ENCODE measurements around the gene FLG.

- TF ChIP-seq CTCF (IDR thresholded peaks at IDR 0.05; ENCODE audit: insufficient read depth, low read length) (no peak), POLR2AphosphoS5 (IDR thresholded peaks at IDR 0.05; ENCODE audit: low read depth) (no peak), REST (IDR thresholded peaks at IDR 0.05; ENCODE audit: insufficient replicate concordance, low read depth) (no peak)
These were observed 34.9 kb upstream of the FLG start, which contains the start of gene FLG2 for GRCh38 chr1:152359906-152360305.

Data from HL-60 (cell line).